Heart left ventricle (tissue), 16 donors: Measurements from ENCODE around the gene GNGT1. TPM values are rescaled to one million over a fixed set of nuclear protein-coding genes. Genes with fewer than 3 reads are reported as not detected.

Experiments used
- ATAC-seq, 4 donors: fragments of 200-7000 bp; cut with Tn5 transposase; one replicate each; pipeline ENCODE4 v1.9.1; 2020 to 2022; ENCODE audit warnings: moderate library complexity in 4 of 4, mild to moderate bottlenecking in 3 of 4, moderate number of reproducible peaks in 1 of 4
- DNase-seq, 5 donors: peaks; one replicate each; pipeline ENCODE4 v3.0.0-alpha.2; 2020
- H3K27ac ChIP-seq, 12 donors: fragments of 200-600 bp; sonication (generic) in 4 of 12; one replicate each; pipeline versions ENCODE4 v1.5.0 to v1.8.0; 2016 to 2022; ENCODE audit warnings: mild to moderate bottlenecking in 2 of 12
- H3K27me3 ChIP-seq, 9 donors: fragments of 200-600 bp; sonication (generic) in 2 of 9; one replicate each; pipeline versions ENCODE4 v1.5.1 to v1.8.0; 2016 to 2022; ENCODE audit warnings: mild to moderate bottlenecking in 3 of 9
- H3K36me3 ChIP-seq, 9 donors: fragments of 200-600 bp; sonication (generic) in 2 of 9; one replicate each; pipeline versions ENCODE4 v1.5.0 to v1.8.0; 2018 to 2022; ENCODE audit warnings: mild to moderate bottlenecking in 2 of 9
- H3K4me1 ChIP-seq, 12 donors: fragments of 200-600 bp; sonication (generic) in 4 of 12; one replicate each; pipeline versions ENCODE4 v1.5.0 to v1.8.0; 2016 to 2022; ENCODE audit warnings: mild to moderate bottlenecking in 3 of 12
- H3K4me3 ChIP-seq, 12 donors: fragments of 200-600 bp; sonication (generic) in 4 of 12; one replicate each; pipeline versions ENCODE4 v1.5.0 to v1.8.0; 2017 to 2022; ENCODE audit warnings: mild to moderate bottlenecking in 9 of 12, moderate library complexity in 4 of 12
- H3K9me3 ChIP-seq, 12 donors: fragments of 200-600 bp; sonication (generic) in 4 of 12; one replicate each; pipeline versions ENCODE4 v1.5.0 to v1.8.0; 2016 to 2022; ENCODE audit warnings: mild to moderate bottlenecking in 1 of 12
- CTCF ChIP-seq, 12 donors: fragments of 200-600 bp; sonication (generic) in 4 of 12; IDR thresholded peaks; one replicate each; pipeline versions ENCODE4 v1.5.0 to v1.8.0; 2018 to 2022; ENCODE audit warnings: antibody characterized with exemption in 12 of 12, mild to moderate bottlenecking in 5 of 12
- POLR2A ChIP-seq, 2 donors: fragments of 450-650 bp; IDR thresholded peaks; one replicate each; pipeline ENCODE4 v1.6.1; 2017; ENCODE audit warnings: antibody characterized with exemption in 2 of 2, mild to moderate bottlenecking in 2 of 2, moderate library complexity in 2 of 2
- WGBS, 4 donors: extraction: QIAGEN DNeasy Blood & Tissue Kit in 2 of 4; methylation state at CpG; one replicate each; pipeline versions ENCODE4 v1.1.5 to v1.1.7; 2013 to 2018; 5-methylcytosine and 5-hydroxymethylcytosine counted together
- intact Hi-C, 10 donors: fragments of 100-400 bp; cut with DNase I; formaldehyde crosslinking; loops; one replicate each; pipeline versions ENCODE4 v1.11.1 to v1.14.2; 2022
- polyA plus RNA-seq, 2 donors: library from polyadenylated mRNA; stranded (reverse); fragments of 200-250 nt; gene quantifications; one replicate each; pipeline ENCODE4 v1.2.3, GENCODE V29; 2013
- total RNA-seq, 9 donors: library from RNA; depleted of rRNA in 2 of 9; stranded (reverse); fragments of >200 nt in 2 of 9; fragmentation: NEBNext Ultra II Directional in 3 of 9; extraction: Animal tissue kit (Norgen Biotek cat#: 25700) in 3 of 9; gene quantifications; one replicate each; pipeline versions ENCODE4 v1.1.0 to v1.2.4, GENCODE V29; 2016 to 2023
- donor health status: ischemic (EF 13 %, LVEDD 7.1; RV severe dilation, severe dysfunction).
- donor health status: healthy with polysubstance abuse.
- donor health status: DM: no; HTN: yes; CAD: no.
- donor health status: DM: no; HTN: no; CAD: no.
- donor health status: ischemic (EF 25% LVEDD 6.9; RV normal size, moderate dysfunction).
- donor health status: ischemic (EF 25% LVEDD 5.7; RV mildly dilated, moderate dysfunction).
- donor health status: healthy.
- donor health status: DM: yes; HTN: yes; CAD: no.
- donor health status: ischemic (EF 35%, LVEDD 5.7; RV mildly dilated, moderate dysfunction).
- donor health status: nonischemic (EF 11% LVEDD 7.7; RV severe dilation, severe dysfunction).
- donor health status: DM: yes; HTN: yes; CAD: no.
- donor health status: PGD.
- donor health status: ischemic (EF 29% LVEDD 5.4; RV normal size, mild dysfunction).
- donor health status: nonischemic (EF 23%, LVEDD 6.1; RV moderate dilation, normal function).

Gene GNGT1
- total and polyA plus RNA-seq, 11 donors = not detected

- TF ChIP-seq CTCF (IDR thresholded peaks at IDR 0.05) = no peak
- no peak for TF ChIP-seq POLR2A (IDR thresholded peaks at IDR 0.05)
- intact Hi-C loops = loop anchor here in 1 of 10 donors (5.0 kb wide), 1 partner anchor 200 kb away; no protein-coding TSS in a partner anchor
- no peak for ATAC-seq
Measured at GRCh38 chr7:93882468-93882867, 23.9 kb upstream of the GNGT1 start.

GRCh38 chr7:93883078-93883916 lies 23.1 kb upstream of the GNGT1 start:
- no peak for ATAC-seq
- TF ChIP-seq CTCF (IDR thresholded peaks at IDR 0.05) = peak in 3 of 12 donors; percentile 23 to 40 (median 31)
- TF ChIP-seq POLR2A (IDR thresholded peaks at IDR 0.05) = no peak
- no peaks in the 10 kb centered on the region for H3K27me3 ChIP-seq
- intact Hi-C loops = loop anchor here in 1 of 10 donors (5.0 kb wide), 1 partner anchor 199 kb away; no protein-coding TSS in a partner anchor
- no peaks in the 10 kb centered on the region for H3K36me3 ChIP-seq
- H3K4me3 ChIP-seq = no peak overlapping the region
- H3K27ac ChIP-seq = no peak overlapping the region
- peaks cover 0 to 24% (median 3%) of the 10 kb centered on the region in 12 donors for H3K9me3 ChIP-seq
- H3K4me1 ChIP-seq = no peaks in the 10 kb centered on the region
- DNase-seq = no peak
- WGBS, 4 donors = 80 to 96% (median 82%) methylated on average over 3 of the region's 3 CpGs

More at GRCh38 chr7:93882468-93882867, 23.9 kb upstream of the GNGT1 start:
- DNase-seq = no peak
- H3K27me3 ChIP-seq = no peaks in the 10 kb centered on the region
- no peaks in the 10 kb centered on the region for H3K36me3 ChIP-seq
- H3K4me1 ChIP-seq = no peaks in the 10 kb centered on the region
- H3K4me3 ChIP-seq = no peak overlapping the region
- peaks cover 0 to 24% (median 3%) of the 10 kb centered on the region in 12 donors for H3K9me3 ChIP-seq
- no peak overlapping the region for H3K27ac ChIP-seq

GRCh38 chr7:93883917-93884345 lies 22.4 kb upstream of the GNGT1 start:
- no peak for DNase-seq
- Histone ChIP-seq H3K4me1 (no peaks in the 10 kb centered on the region), H3K4me3 (no peak overlapping the region), H3K9me3 (peaks cover 0 to 18% (median 0%) of the 10 kb centered on the region in 12 donors), H3K36me3 (no peaks in the 10 kb centered on the region), H3K27ac (no peak overlapping the region), H3K27me3 (peaks cover 0 to 3% (median 0%) of the 10 kb centered on the region in 9 donors)
- no peak for TF ChIP-seq POLR2A (IDR thresholded peaks at IDR 0.05)
- no peak for TF ChIP-seq CTCF (IDR thresholded peaks at IDR 0.05)
- intact Hi-C loops = loop anchor here in 1 of 10 donors (5.0 kb wide), 1 partner anchor 198 kb away; no protein-coding TSS in a partner anchor
- ATAC-seq = no peak

- no peak overlapping the region for H3K27ac ChIP-seq
- peaks cover 0 to 12% (median 0%) of the 10 kb centered on the region in 12 donors for H3K9me3 ChIP-seq
- ATAC-seq (no peak), DNase-seq (no peak)
- 38 to 80% (median 78%) methylated on average over 1 of the region's 1 CpG for WGBS, 4 donors
- peaks cover 0 to under 1% (median 0%) of the 10 kb centered on the region in 12 donors for H3K4me1 ChIP-seq
- intact Hi-C loops = loop anchor here in 1 of 10 donors (5.0 kb wide), 1 partner anchor 198 kb away; no protein-coding TSS in a partner anchor
- H3K27me3 ChIP-seq = peaks cover 0 to 9% (median 0%) of the 10 kb centered on the region in 9 donors
- no peaks in the 10 kb centered on the region for H3K36me3 ChIP-seq
- TF ChIP-seq CTCF (IDR thresholded peaks at IDR 0.05) (no peak), POLR2A (IDR thresholded peaks at IDR 0.05) (no peak)
- H3K4me3 ChIP-seq = no peak overlapping the region
Measured at GRCh38 chr7:93884541-93884940, 21.8 kb upstream of the GNGT1 start.
